K562 (cell line): ENCODE results near the gene KMT2C. TPM values are rescaled to one million over a fixed set of nuclear protein-coding genes. Genes with fewer than 3 reads are reported as not detected.
A peak's percentile ranks its signal among the peaks of the same experiment; 100 is the strongest.
"Not testable (repeated sequence)": the region's sequence is repeated elsewhere in the genome, so short reads cannot be mapped to it uniquely, and the experiment has no call there.

Experiments used
- ARID1B ChIP-seq: fragments of 450-650 bp; IDR thresholded peaks from 2 replicates; pipeline ENCODE4 v1.6.1; 2016; ENCODE audit warnings: antibody characterized with exemption, mild to moderate bottlenecking, inconsistent platforms
- JUND ChIP-seq, 2 experiments: IDR thresholded peaks; 2 replicates in 1 of 2; 3 replicates in 1 of 2; pipeline ENCODE4 v1.6.1; 2011; ENCODE audit warnings: borderline replicate concordance in 2 of 2, low read depth in 2 of 2, low read length in 2 of 2, improper control_type of control experiment in 1 of 2, missing biosample characterization in 1 of 2, missing genetic modification characterization in 1 of 2, missing genetic modification reagents in 1 of 2
- MAFF ChIP-seq: IDR thresholded peaks from 2 replicates; pipeline ENCODE4 v1.6.1; 2012; ENCODE audit warnings: low read length, improper control_type of control experiment
- MEIS2 ChIP-seq: fragments of 450-650 bp; IDR thresholded peaks from 2 replicates; pipeline ENCODE4 v1.6.1; 2014; ENCODE audit warnings: mild to moderate bottlenecking; ENCODE audit not compliant: partially characterized antibody
- MYC ChIP-seq, 2 experiments: fragments of 250-450 bp in 1 of 2; sonication (Bioruptor Pico) in 1 of 2; IDR thresholded peaks; 2 replicates each; pipeline versions ENCODE4 v1.5.1 to v1.6.1; 2012 to 2021; ENCODE audit warnings: low read depth in 2 of 2, borderline replicate concordance in 1 of 2, improper control_type of control experiment in 1 of 2, low read length in 1 of 2, mild to moderate bottlenecking in 1 of 2, moderate library complexity in 1 of 2
- NFE2 ChIP-seq: IDR thresholded peaks from 2 replicates; pipeline ENCODE4 v1.6.1; 2014; ENCODE audit warnings: antibody characterized with exemption, low read depth
- PBX2 ChIP-seq, 2 experiments: IDR thresholded peaks in 1 of 2; conservative IDR thresholded peaks in 1 of 2; 2 replicates each; pipeline ENCODE4 v1.6.1; 2016; ENCODE audit warnings: low read depth in 2 of 2, mild to moderate bottlenecking in 1 of 2, missing compliant biosample characterization in 1 of 2, missing genetic modification characterization in 1 of 2, moderate library complexity in 1 of 2
- SMARCA4 ChIP-seq: fragments of 450-650 bp; IDR thresholded peaks from 2 replicates; pipeline ENCODE4 v1.6.1; 2016
- SMARCE1 ChIP-seq: fragments of 450-650 bp; IDR thresholded peaks from 2 replicates; pipeline ENCODE4 v1.7.1; 2016; ENCODE audit warnings: mild to moderate bottlenecking
- polyA plus RNA-seq, 8 experiments: library from polyadenylated mRNA; depleted of rRNA in 4 of 8; stranded (reverse) in 5 of 8; unstranded in 3 of 8; fragments of >200 nt; fragmentation: Nextera tagmentation in 2 of 8; fragmentation: Illumina TruSeq in 1 of 8; extraction: Ambion mirVana in 2 of 8; extraction: Trizol in 1 of 8; gene quantifications; 2 replicates each; pipeline versions ENCODE4 v1.2.1 to v1.2.3, GENCODE V29; 2011 to 2014; ENCODE audit warnings: inconsistent platforms in 1 of 8, missing spikeins in 1 of 8
- total RNA-seq, 7 experiments: library from RNA; depleted of rRNA in 6 of 7; stranded (reverse); fragments of >200 nt in 6 of 7; fragmentation: Illumina TruSeq in 2 of 7; extraction: Trizol in 2 of 7; gene quantifications; 2 replicates each; pipeline versions ENCODE4 v1.2.1 to v1.2.3, GENCODE V29; 2011 to 2021; ENCODE audit warnings: low replicate concordance in 1 of 7

KMT2C gene
- total and polyA plus RNA-seq, 9 of the 15 experiments (the other 6 are each of a cell fraction or from before 2014, with no cell fraction given): 4.9 to 67.8 (median 27.1) TPM

GRCh38 chr7:152438017-152438416, 2.2 kb upstream of the KMT2C start (continued):
- TF ChIP-seq PBX2 (CRISPR knock-in tag; IDR thresholded peaks at IDR 0.05; ENCODE audit: low read depth); JUND (IDR thresholded peaks at IDR 0.05; ENCODE audit: borderline replicate concordance, low read depth, low read length); MYC (CRISPR knock-in tag; IDR thresholded peaks at IDR 0.05; ENCODE audit: borderline replicate concordance, low read depth): not testable (repeated sequence)
- peak; percentile 32; the same call in 1 of the 2 replicates for TF ChIP-seq PBX2 (tag; conservative IDR thresholded peaks at IDR 0.05; ENCODE audit: low read depth)
- peak; percentile 90 for TF ChIP-seq NFE2
- 0 out of 3 replicates have a peak, but pooled peaks have one; percentile 12 for TF ChIP-seq JUND (tag; IDR thresholded peaks at IDR 0.05; ENCODE audit: borderline replicate concordance, low read depth, low read length)
- TF ChIP-seq SMARCE1: peak; percentile 42; the same call in 1 of the 2 replicates
- TF ChIP-seq MYC (IDR thresholded peaks at IDR 0.05; ENCODE audit: low read depth, low read length): 0 out of 2 replicates have a peak, but pooled peaks have one; percentile 10
- peak; percentile 19; the same call in 1 of the 2 replicates for TF ChIP-seq ARID1B
- peak; percentile 57 for TF ChIP-seq MEIS2
- peak; percentile 77 for TF ChIP-seq MAFF
- TF ChIP-seq SMARCA4: peak; percentile 66
